ENCODE results near the gene GGA1. TPM values are rescaled to one million over a fixed set of nuclear protein-coding genes. Genes with fewer than 3 reads are reported as not detected.
A peak's percentile ranks its signal among the peaks of the same experiment; 100 is the strongest.

The GGA1 gene
- total and polyA plus RNA-seq, 9 of the 15 experiments (the other 6 are each of a cell fraction or from before 2014, with no cell fraction given), result 1.5 to 69.5 (median 31.6) TPM

DNA sequence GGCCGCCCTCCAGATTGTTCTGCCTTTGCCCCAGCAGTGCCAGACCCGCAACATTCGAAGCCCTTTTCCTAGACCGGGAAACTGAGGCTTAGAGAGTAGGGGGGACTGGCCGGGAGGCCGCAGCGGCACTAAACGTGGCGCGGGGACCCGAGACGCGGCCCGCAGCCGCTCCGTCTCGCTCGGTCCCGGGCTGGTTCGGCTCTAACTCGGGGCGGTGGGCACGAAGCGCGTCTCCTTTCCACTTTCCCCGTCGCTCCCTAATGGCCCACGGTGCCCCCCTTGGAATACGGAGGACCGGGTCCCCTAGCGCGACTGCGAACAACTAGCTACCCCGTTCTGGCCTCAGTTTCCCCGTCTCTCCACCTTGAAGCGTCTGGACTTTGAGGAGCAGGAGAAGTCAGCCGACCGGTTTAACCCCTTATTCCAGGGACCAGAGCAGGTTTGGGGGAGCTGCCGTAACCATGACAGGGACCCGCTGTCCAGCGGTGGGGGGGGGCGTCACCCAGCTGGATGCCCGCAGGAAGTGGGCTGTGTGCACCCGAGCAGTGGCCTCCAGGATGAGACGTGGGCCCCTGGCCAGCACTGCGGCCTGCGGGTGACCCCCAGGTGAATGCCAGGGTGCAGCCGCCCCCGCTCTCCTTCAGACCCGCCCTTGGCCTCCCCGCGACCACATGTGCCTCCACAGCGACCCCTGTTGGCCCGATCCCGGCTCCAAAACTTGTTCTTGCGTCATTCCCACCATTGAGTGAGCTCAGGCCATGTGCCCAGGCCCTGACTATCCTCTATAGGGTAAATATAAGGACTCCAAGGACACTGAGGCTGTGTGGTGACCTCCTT is 47.2 kb upstream of the GGA1 start (continued):
- TF ChIP-seq NONO (IDR thresholded peaks at IDR 0.05; ENCODE audit: low read depth in 2 of 2, low read length in 1 of 2), result peak in 1 of 2 experiments; percentile 23; a peak in 1 of 4 replicates
- TF ChIP-seq HDAC3 (IDR thresholded peaks at IDR 0.05; ENCODE audit: borderline replicate concordance, partially characterized antibody), result no peak
- no peak for TF ChIP-seq MITF (IDR thresholded peaks at IDR 0.05)
- no peak for TF ChIP-seq MEF2D (tag; conservative IDR thresholded peaks at IDR 0.05; ENCODE audit: low read depth)
- TF ChIP-seq SP1 (CRISPR knock-in tag; IDR thresholded peaks at IDR 0.05), result peak; percentile 16
- TF ChIP-seq DIDO1 (tag; IDR thresholded peaks at IDR 0.05; ENCODE audit: low read depth), result no peak
- TF ChIP-seq BRF1 (IDR thresholded peaks at IDR 0.05; ENCODE audit: borderline replicate concordance, extremely low read depth, insufficient read length), result no peak
- no peak for TF ChIP-seq NR0B1 (IDR thresholded peaks at IDR 0.05; ENCODE audit: partially characterized antibody)
- TF ChIP-seq, protein P1, sequence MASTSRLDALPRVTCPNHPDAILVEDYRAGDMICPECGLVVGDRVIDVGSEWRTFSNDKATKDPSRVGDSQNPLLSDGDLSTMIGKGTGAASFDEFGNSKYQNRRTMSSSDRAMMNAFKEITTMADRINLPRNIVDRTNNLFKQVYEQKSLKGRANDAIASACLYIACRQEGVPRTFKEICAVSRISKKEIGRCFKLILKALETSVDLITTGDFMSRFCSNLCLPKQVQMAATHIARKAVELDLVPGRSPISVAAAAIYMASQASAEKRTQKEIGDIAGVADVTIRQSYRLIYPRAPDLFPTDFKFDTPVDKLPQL (IDR thresholded peaks at IDR 0.05; ENCODE audit: extremely low read depth, insufficient read length), result no peak
- no peak for TF ChIP-seq DDX20 (tag; IDR thresholded peaks at IDR 0.05; ENCODE audit: low read depth)
- TF ChIP-seq ZNF436 (CRISPR knock-in tag; IDR thresholded peaks at IDR 0.05), result no peak
- no peak for TF ChIP-seq STAT5A (IDR thresholded peaks at IDR 0.05; ENCODE audit: borderline replicate concordance, low read length)
- TF ChIP-seq ZNF140 (CRISPR knock-in tag; IDR thresholded peaks at IDR 0.05), result no peak
- peak; percentile 95 for TF ChIP-seq ATF7 (IDR thresholded peaks at IDR 0.05)
- TF ChIP-seq SRF (CRISPR knock-in tag; IDR thresholded peaks at IDR 0.05), result no peak
- TF ChIP-seq NCOA2 (IDR thresholded peaks at IDR 0.05; ENCODE audit: partially characterized antibody in 2 of 2), result no peak
- peak; percentile 18 for TF ChIP-seq HMGN3 (IDR thresholded peaks at IDR 0.05; ENCODE audit: borderline replicate concordance, extremely low read depth, insufficient read length, low read depth, low read length)
- peak; percentile 27 to 36 for TF ChIP-seq RAD21 (CRISPR knock-in tag; conservative IDR thresholded peaks at IDR 0.05 in 1 of 2, IDR thresholded peaks at IDR 0.05 in 1 of 2)
- TF ChIP-seq, protein P2, sequence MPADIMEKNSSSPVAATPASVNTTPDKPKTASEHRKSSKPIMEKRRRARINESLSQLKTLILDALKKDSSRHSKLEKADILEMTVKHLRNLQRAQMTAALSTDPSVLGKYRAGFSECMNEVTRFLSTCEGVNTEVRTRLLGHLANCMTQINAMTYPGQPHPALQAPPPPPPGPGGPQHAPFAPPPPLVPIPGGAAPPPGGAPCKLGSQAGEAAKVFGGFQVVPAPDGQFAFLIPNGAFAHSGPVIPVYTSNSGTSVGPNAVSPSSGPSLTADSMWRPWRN (IDR thresholded peaks at IDR 0.05; ENCODE audit: low read depth), result no peak
- TF ChIP-seq KLF13 (tag; IDR thresholded peaks at IDR 0.05; ENCODE audit: borderline replicate concordance, low read depth), result no peak

All from K562 (cell line).